ENCODE measurements around the gene UBA1.

- no peak for TF ChIP-seq POLR2A (IDR thresholded peaks at IDR 0.05; ENCODE audit: control extremely low read depth in 1 of 2, low read depth in 2 of 2, low read length in 2 of 2)
- no peak for TF ChIP-seq JUN (IDR thresholded peaks at IDR 0.05; ENCODE audit: low read depth, low read length)
- TF ChIP-seq CTCF (IDR thresholded peaks at IDR 0.05; ENCODE audit: control extremely low read depth in 1 of 3, insufficient read depth in 1 of 3, low read depth in 1 of 3, low read length in 3 of 3) = no peak
- no peak for TF ChIP-seq ATF3 (IDR thresholded peaks at IDR 0.05; ENCODE audit: insufficient read depth, low read depth, low read length)
- TF ChIP-seq RXRA (IDR thresholded peaks at IDR 0.05; ENCODE audit: insufficient read depth, low read depth, low read length) = no peak
- no peak for TF ChIP-seq CREB1 (IDR thresholded peaks at IDR 0.05)
- no peak for TF ChIP-seq BRCA1 (IDR thresholded peaks at IDR 0.05; ENCODE audit: low read depth, low read length)
- no peak for TF ChIP-seq ASH2L (IDR thresholded peaks at IDR 0.05; ENCODE audit: low read length)
- TF ChIP-seq POLR2AphosphoS5 (IDR thresholded peaks at IDR 0.05; ENCODE audit: low read depth, low read length) = no peak
- TF ChIP-seq SIN3A (conservative IDR thresholded peaks at IDR 0.05 in 1 of 2, IDR thresholded peaks at IDR 0.05 in 1 of 2; ENCODE audit: low read depth in 1 of 2, low read length in 2 of 2) = no peak
- TF ChIP-seq EP300 (IDR thresholded peaks at IDR 0.05; ENCODE audit: borderline replicate concordance in 1 of 2, low read depth in 2 of 2, low read length in 2 of 2) = no peak
Measured at GRCh38 chrX:47198687-47199080, 5.1 kb downstream of the UBA1 start.

All from H1 (cell line).